H9 (cell line): Measurements from ENCODE around the gene CTNNA1. TPM values are rescaled to one million over a fixed set of nuclear protein-coding genes. Genes with fewer than 3 reads are reported as not detected.
A peak's percentile ranks its signal among the peaks of the same experiment; 100 is the strongest.

Source experiments
- DNase-seq: peaks from one replicate; pipeline ENCODE4 v3.0.0-alpha.2; 2017
- H2AFZ ChIP-seq: one replicate; pipeline ENCODE4 v1.6.1; 2013; ENCODE audit warnings: mild to moderate bottlenecking, low read length, control low read depth, moderate library complexity
- H2AK5ac ChIP-seq: 2 replicates; pipeline ENCODE4 v1.6.1; 2013; ENCODE audit warnings: low read length, control low read depth, mixed read lengths; ENCODE audit not compliant: insufficient read length
- H2BK120ac ChIP-seq: one replicate; pipeline ENCODE4 v1.6.1; 2013; ENCODE audit warnings: low read depth, mild to moderate bottlenecking, low read length, control low read depth, inconsistent platforms; ENCODE audit not compliant: poor library complexity, severe bottlenecking
- H2BK12ac ChIP-seq: 2 replicates; pipeline ENCODE4 v1.6.1; 2013; ENCODE audit warnings: low read length, control low read depth, mixed read lengths, low read depth; ENCODE audit not compliant: insufficient read length
- H2BK15ac ChIP-seq: 2 replicates; pipeline ENCODE4 v1.6.1; 2013; ENCODE audit warnings: low read depth, low read length, control low read depth
- H2BK20ac ChIP-seq: one replicate; pipeline ENCODE4 v1.6.1; 2013; ENCODE audit warnings: low read depth, mild to moderate bottlenecking, low read length, control low read depth, inconsistent platforms; ENCODE audit not compliant: poor library complexity, severe bottlenecking
- H2BK5ac ChIP-seq: 2 replicates; pipeline ENCODE4 v1.6.1; 2013; ENCODE audit warnings: low read length, control low read depth, mixed read lengths; ENCODE audit not compliant: insufficient read length
- H3K14ac ChIP-seq: 2 replicates; pipeline ENCODE4 v1.6.1; 2013; ENCODE audit warnings: low read length, control low read depth; ENCODE audit not compliant: insufficient read depth
- H3K18ac ChIP-seq: 2 replicates; pipeline ENCODE4 v1.6.1; 2013; ENCODE audit warnings: low read depth, mild to moderate bottlenecking, mixed read lengths, low read length, control low read depth; ENCODE audit not compliant: insufficient read length
- H3K23ac ChIP-seq: 2 replicates; pipeline ENCODE4 v1.6.1; 2013; ENCODE audit warnings: low read length, control low read depth, mixed read lengths, low read depth; ENCODE audit not compliant: insufficient read length
- H3K23me2 ChIP-seq: 2 replicates; pipeline ENCODE4 v1.6.1; 2013; ENCODE audit warnings: low read depth, mild to moderate bottlenecking, mixed read lengths, low read length, control low read depth; ENCODE audit not compliant: insufficient read length, poor library complexity, severe bottlenecking
- H3K27ac ChIP-seq: 2 replicates; pipeline ENCODE4 v1.5.1; 2013; ENCODE audit warnings: low read length, control low read depth, mixed read lengths, low read depth; ENCODE audit not compliant: insufficient read length
- H3K27me3 ChIP-seq: 2 replicates; pipeline ENCODE4 v1.6.1; 2013; ENCODE audit warnings: low read length, control low read depth, inconsistent platforms; ENCODE audit not compliant: insufficient read depth
- H3K4ac ChIP-seq: 2 replicates; pipeline ENCODE4 v1.6.1; 2013; ENCODE audit warnings: low read depth, mild to moderate bottlenecking, control low read depth, inconsistent platforms, low read length, moderate library complexity
- H3K4me1 ChIP-seq: 2 replicates; pipeline ENCODE4 v1.6.1; 2013; ENCODE audit warnings: low read length, control low read depth, inconsistent platforms; ENCODE audit not compliant: insufficient read depth
- H3K4me2 ChIP-seq: 2 replicates; pipeline ENCODE4 v1.6.1; 2013; ENCODE audit warnings: low read length, control low read depth, mixed read lengths; ENCODE audit not compliant: insufficient read length, insufficient read depth
- H3K56ac ChIP-seq: 2 replicates; pipeline ENCODE4 v1.6.1; 2013; ENCODE audit warnings: low read depth, mild to moderate bottlenecking, mixed read lengths, low read length, control low read depth; ENCODE audit not compliant: insufficient read length
- H3K79me1 ChIP-seq: 2 replicates; pipeline ENCODE4 v1.6.1; 2013; ENCODE audit warnings: low read depth, mild to moderate bottlenecking, moderate library complexity, low read length, control low read depth, inconsistent platforms; ENCODE audit not compliant: insufficient read depth, poor library complexity, severe bottlenecking
- H3K79me2 ChIP-seq: 2 replicates; pipeline ENCODE4 v1.6.1; 2013; ENCODE audit warnings: low read length, control low read depth, inconsistent platforms; ENCODE audit not compliant: insufficient read depth
- H3K9ac ChIP-seq: 2 replicates; pipeline ENCODE4 v1.6.1; 2013; ENCODE audit warnings: low read length, control low read depth, mixed read lengths; ENCODE audit not compliant: insufficient read length; ENCODE audit errors: extremely low read depth
- H3K9me3 ChIP-seq: one replicate; pipeline ENCODE4 v1.6.1; 2013; ENCODE audit warnings: low read depth, low read length, inconsistent platforms; ENCODE audit not compliant: control insufficient read depth
- H3T11ph ChIP-seq: one replicate; pipeline ENCODE4 v1.6.1; 2013; ENCODE audit warnings: mild to moderate bottlenecking, low read length, control low read depth, inconsistent platforms
- H4K20me1 ChIP-seq: one replicate; pipeline ENCODE4 v1.6.1; 2013; ENCODE audit not compliant: control insufficient read depth, insufficient read length, insufficient read depth
- H4K5ac ChIP-seq: 2 replicates; pipeline ENCODE4 v1.6.1; 2013; ENCODE audit warnings: low read depth, mild to moderate bottlenecking, mixed read lengths, low read length, control low read depth; ENCODE audit not compliant: insufficient read length
- H4K8ac ChIP-seq: replicated peaks from 2 replicates; pipeline ENCODE4 v1.6.1; 2013; ENCODE audit warnings: low read length, control low read depth, mixed read lengths, low read depth; ENCODE audit not compliant: insufficient read length
- H4K91ac ChIP-seq: 2 replicates; pipeline ENCODE4 v1.6.1; 2013; ENCODE audit warnings: low read depth, mild to moderate bottlenecking, moderate library complexity, mixed read lengths, low read length, control low read depth; ENCODE audit not compliant: insufficient read length
- H3K27ac Mint-ChIP-seq, 3 experiments: 2 replicates in 2 of 3; 3 replicates in 1 of 3; pipeline ENCODE4 v1.8.0; 2020 to 2021; ENCODE audit warnings: mixed read lengths in 3 of 3, mild to moderate bottlenecking in 1 of 3, moderate library complexity in 1 of 3
- H3K27me3 Mint-ChIP-seq: 2 replicates; pipeline ENCODE4 v1.8.0; 2021; ENCODE audit warnings: low read depth, mild to moderate bottlenecking, moderate library complexity, mixed read lengths
- H3K36me3 Mint-ChIP-seq, 3 experiments: 2 replicates in 2 of 3; 3 replicates in 1 of 3; pipeline ENCODE4 v1.8.0; 2020 to 2021; ENCODE audit warnings: low read depth in 3 of 3, mixed read lengths in 3 of 3; ENCODE audit not compliant: insufficient read depth in 1 of 3
- H3K4me1 Mint-ChIP-seq, 2 experiments: 2 replicates each; pipeline ENCODE4 v1.8.0; 2020; ENCODE audit warnings: mixed read lengths in 2 of 2
- H3K4me3 Mint-ChIP-seq, 2 experiments: 2 replicates in 1 of 2; 3 replicates in 1 of 2; pipeline ENCODE4 v1.8.0; 2020 to 2021; ENCODE audit warnings: mild to moderate bottlenecking in 2 of 2, mixed read lengths in 2 of 2, moderate library complexity in 1 of 2
- H3K9me3 Mint-ChIP-seq, 2 experiments: 2 replicates in 1 of 2; 3 replicates in 1 of 2; pipeline ENCODE4 v1.8.0; 2020; ENCODE audit warnings: mild to moderate bottlenecking in 2 of 2, mixed read lengths in 2 of 2, moderate library complexity in 1 of 2
- CTCF ChIP-seq: fragments of 200-600 bp; sonication (generic); conservative IDR thresholded peaks from 3 replicates; pipeline ENCODE4 v1.8.0; 2021; ENCODE audit warnings: antibody characterized with exemption, mild to moderate bottlenecking
- WGBS: extraction: QIAGEN DNeasy Blood & Tissue Kit; methylation state at CpG from one replicate; pipeline ENCODE4 v1.1.7; 2013; ENCODE audit warnings: missing lambda C conversion rate, low lambda C conversion rate, mixed read lengths; ENCODE audit not compliant: insufficient read length; ENCODE audit errors: extremely low coverage; 5-methylcytosine and 5-hydroxymethylcytosine counted together
- total RNA-seq: library from RNA; stranded (reverse); gene quantifications from 2 replicates; pipeline ENCODE4 v1.2.1, GENCODE V29; 2021

The CTNNA1 gene
- total RNA-seq, 1 experiment from 2014 or later = 354 TPM

GRCh38 chr5:138815529-138815928 is 62.3 kb downstream of the CTNNA1 start:
- H4K8ac ChIP-seq = no peak overlapping the region
- peaks cover 36 to 53% (median 52%) of the 10 kb centered on the region in 3 experiments for H3K36me3 Mint-ChIP-seq
- peaks cover 3% of the 10 kb centered on the region; the same call in 1 of the 2 replicates for H3K4me1 ChIP-seq
- H4K5ac ChIP-seq = no peak overlapping the region
- H2AK5ac ChIP-seq = no peak overlapping the region
- H3K79me2 ChIP-seq = peaks cover 2% of the 10 kb centered on the region; the same call in 1 of the 2 replicates
- no peak overlapping the region for H3K56ac ChIP-seq
- H3K23me2 ChIP-seq = no peaks in the 10 kb centered on the region
- no peak overlapping the region for H3K27ac ChIP-seq
- peaks cover 5% of the 10 kb centered on the region for H3K79me1 ChIP-seq
- no peak overlapping the region for H2BK20ac ChIP-seq
- H3K4ac ChIP-seq = no peak overlapping the region
- no peak overlapping the region for H3T11ph ChIP-seq
- H3K4me1 Mint-ChIP-seq = peaks cover 18 to 37% of the 10 kb centered on the region in 2 experiments
- no peaks in the 10 kb centered on the region for H4K20me1 ChIP-seq
- H2BK120ac ChIP-seq = no peak overlapping the region
- no peak overlapping the region for H3K18ac ChIP-seq
- H2BK5ac ChIP-seq = no peak overlapping the region
- no peak overlapping the region for H4K91ac ChIP-seq
- WGBS = no CpG with 5 or more reads among the region's 5 CpGs
- no peaks in the 10 kb centered on the region for H3K27me3 Mint-ChIP-seq
- no peaks in the 10 kb centered on the region for H3K27me3 ChIP-seq
- no peak overlapping the region for H2AFZ ChIP-seq
- no peak overlapping the region for H2BK12ac ChIP-seq
- H3K9me3 Mint-ChIP-seq = peaks cover 0 to 1% of the 10 kb centered on the region in 2 experiments; a peak in 1 of 5 replicates
- no peak for DNase-seq
- TF ChIP-seq CTCF = no peak
- no peak overlapping the region for H2BK15ac ChIP-seq
- no peak overlapping the region for H3K4me2 ChIP-seq
- no peak overlapping the region for H3K14ac ChIP-seq
- no peaks in the 10 kb centered on the region for H3K9me3 ChIP-seq
- H3K9ac ChIP-seq = no peak overlapping the region
- H3K4me3 Mint-ChIP-seq = no peak overlapping the region
- peak overlapping the region in 2 of 3 experiments; percentile 4 to 68; a peak in 3 of 7 replicates for H3K27ac Mint-ChIP-seq
- no peak overlapping the region for H3K23ac ChIP-seq
